Skeletal muscle tissue (tissue), 4 donors: ENCODE data around the gene SPEM2. TPM values are rescaled to one million over a fixed set of nuclear protein-coding genes. Genes with fewer than 3 reads are reported as not detected.

ENCODE experiments used
- H3K27ac ChIP-seq: one replicate; pipeline ENCODE4 v1.7.0; 2013; ENCODE audit warnings: mild to moderate bottlenecking, low read depth, low read length, inconsistent platforms
- H3K27me3 ChIP-seq, 3 donors: one replicate each; pipeline ENCODE4 v1.7.0; 2013; ENCODE audit warnings: low read length in 3 of 3; ENCODE audit not compliant: control insufficient read depth in 3 of 3, insufficient read depth in 3 of 3
- H3K36me3 ChIP-seq, 3 donors: one replicate each; pipeline ENCODE4 v1.7.0; 2013; ENCODE audit warnings: low read length in 3 of 3; ENCODE audit not compliant: control insufficient read depth in 3 of 3, insufficient read depth in 3 of 3
- H3K4me1 ChIP-seq, 3 donors: one replicate each; pipeline ENCODE4 v1.7.0; 2013; ENCODE audit warnings: low read length in 3 of 3, mild to moderate bottlenecking in 3 of 3; ENCODE audit not compliant: control insufficient read depth in 3 of 3, insufficient read depth in 3 of 3
- H3K4me3 ChIP-seq, 3 donors: one replicate each; pipeline ENCODE4 v1.7.0; 2013; ENCODE audit warnings: low read length in 3 of 3
- H3K9ac ChIP-seq, 3 donors: one replicate each; pipeline ENCODE4 v1.7.0; 2013; ENCODE audit warnings: low read length in 3 of 3, mild to moderate bottlenecking in 3 of 3, moderate library complexity in 2 of 3, low read depth in 1 of 3
- H3K9me3 ChIP-seq, 3 donors: one replicate each; pipeline ENCODE4 v1.7.0; 2013; ENCODE audit warnings: low read length in 3 of 3; ENCODE audit not compliant: control insufficient read depth in 3 of 3
- total RNA-seq: library from RNA; depleted of rRNA; stranded (reverse); fragments of >200 nt; gene quantifications from one replicate; pipeline ENCODE4 v1.2.3, GENCODE V29; 2014
- donor health status: Osteomylitis.

The SPEM2 gene
- not detected for total RNA-seq

DNA sequence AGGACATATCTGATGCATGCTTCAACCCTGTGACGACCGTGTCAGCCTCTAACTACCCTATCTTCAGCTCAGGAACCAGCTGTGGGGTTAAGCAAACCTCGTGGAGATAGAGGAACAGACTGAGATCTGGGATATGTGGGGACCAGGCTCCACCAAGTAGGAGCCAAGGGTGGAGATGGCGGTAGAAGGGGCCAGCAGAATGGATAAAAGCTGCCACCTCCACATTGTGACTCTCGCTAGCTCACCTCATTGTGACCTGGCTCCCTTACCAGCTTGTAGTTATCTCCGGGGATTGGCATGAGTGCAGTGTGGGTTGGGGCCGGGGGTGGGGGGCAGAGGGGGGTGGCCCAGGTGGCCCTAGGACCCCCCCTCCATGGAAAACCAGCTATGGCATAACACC lies at the start of gene SPEM2:
Gene SPEM2, plus strand, starts transcription at position 301 of the 400 bp plus-strand sequence. Its CDS starts 73 bp downstream, at position 374.
- no peak within 1 kb of the TSS for H3K9ac ChIP-seq
- H3K27me3 ChIP-seq = no peaks in the 10 kb centered on the region
- no peaks in the 10 kb centered on the region for H3K4me1 ChIP-seq
- no peaks in the 10 kb centered on the region for H3K36me3 ChIP-seq
- H3K9me3 ChIP-seq = no peaks in the 10 kb centered on the region
- no peak within 1 kb of the TSS for H3K4me3 ChIP-seq
- no peak within 1 kb of the TSS for H3K27ac ChIP-seq

DNA sequence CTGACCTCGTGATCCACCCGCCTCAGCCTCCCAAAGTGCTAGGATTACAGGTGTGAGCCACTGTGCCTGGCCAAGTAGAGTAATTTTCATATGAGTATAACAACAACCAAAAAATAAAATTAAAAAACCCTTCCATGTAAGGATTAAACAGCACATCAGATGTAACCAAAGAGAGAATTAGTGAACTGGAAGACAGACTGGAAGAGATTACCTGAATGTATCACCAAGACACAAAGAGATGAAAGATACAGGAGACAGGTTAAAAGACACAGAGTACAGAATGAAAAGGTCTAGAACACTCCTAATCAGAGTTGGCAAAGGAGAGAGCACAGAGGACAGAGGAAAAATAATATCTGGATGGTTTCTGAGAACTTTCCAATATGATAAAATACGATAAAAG lies 46.3 kb upstream of the SPEM2 start:
- Histone ChIP-seq H3K9ac (no peak overlapping the region), H3K27me3 (peaks cover 10 to 37% (median 29%) of the 10 kb centered on the region in 3 donors), H3K4me1 (peaks cover 24 to 34% (median 24%) of the 10 kb centered on the region in 3 donors), H3K27ac (no peak overlapping the region), H3K4me3 (no peak overlapping the region), H3K36me3 (no peaks in the 10 kb centered on the region), H3K9me3 (no peaks in the 10 kb centered on the region)

DNA sequence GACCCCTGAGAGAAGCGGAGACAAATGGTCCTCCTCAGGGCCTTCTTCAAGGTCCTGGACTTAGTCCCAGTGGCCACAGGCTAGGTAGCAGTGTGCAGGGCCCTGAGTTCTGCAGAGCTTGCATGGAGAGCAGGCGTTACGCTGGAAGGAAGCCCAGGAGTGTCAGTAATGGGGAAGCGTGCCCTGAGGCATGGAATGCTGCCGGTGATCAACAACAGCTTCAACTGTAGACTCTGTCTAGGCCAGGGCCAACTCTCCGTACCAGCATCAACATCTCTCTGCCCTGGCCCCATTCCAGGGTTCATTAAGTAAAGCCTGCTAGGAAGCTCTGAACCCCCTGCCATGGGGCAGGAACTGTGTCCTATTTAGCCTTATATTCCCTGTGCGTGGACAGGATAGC lies 45.1 kb upstream of the SPEM2 start:
- peak overlapping the region; percentile 84 for H3K27ac ChIP-seq
- H3K27me3 ChIP-seq = peaks cover 10 to 43% (median 29%) of the 10 kb centered on the region in 3 donors

DNA sequence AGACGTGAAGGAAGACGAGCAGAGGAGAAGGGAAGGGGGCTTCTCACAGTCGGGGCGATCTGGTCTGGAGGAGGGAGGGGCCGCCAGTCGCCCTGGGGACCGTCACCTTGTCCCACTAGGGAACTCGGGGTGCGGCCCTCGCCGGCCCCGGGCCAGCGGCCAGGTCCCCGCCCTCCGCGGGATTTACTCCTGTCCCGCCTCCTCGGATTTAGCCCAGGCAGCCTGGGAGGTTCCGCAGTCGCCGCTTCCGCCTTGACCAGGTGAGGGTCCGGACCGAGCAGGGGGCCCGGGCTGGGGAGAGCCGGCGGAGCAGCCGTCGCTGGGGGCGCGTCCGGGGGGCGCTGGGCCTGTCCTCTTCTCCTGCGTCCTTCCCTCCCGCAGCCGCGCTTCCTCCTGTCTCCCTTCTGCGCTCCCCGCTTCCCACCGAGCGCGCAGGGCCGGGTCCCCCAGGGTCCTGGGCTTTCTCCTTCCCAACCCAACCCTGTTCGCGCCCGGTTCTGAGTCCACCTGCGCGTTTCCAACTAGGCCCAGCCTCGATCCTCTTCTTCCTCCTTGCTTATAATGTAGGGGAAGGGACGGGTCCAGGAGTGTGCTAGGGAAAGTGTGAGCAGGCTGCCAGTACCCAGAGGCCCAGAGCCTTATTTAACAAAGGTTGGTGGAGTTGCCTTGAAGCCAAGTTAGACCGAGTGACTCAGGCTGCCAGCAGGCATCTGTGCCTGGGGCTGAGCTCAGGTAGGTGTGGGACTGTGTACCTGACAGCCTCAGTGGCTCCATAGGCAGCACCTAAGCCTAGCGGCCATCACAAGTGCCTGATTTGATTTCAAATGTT lies 44.3 kb upstream of the SPEM2 start, which contains the start of gene TNK1:
Gene TNK1, plus strand, starts transcription at position 235 of the 829 bp plus-strand sequence. CDS start 1,838 bp downstream, outside the sequence.
- Histone ChIP-seq H3K4me1 (peaks cover 24 to 34% (median 27%) of the 10 kb centered on the region in 3 donors), H3K4me3 (peak within 1 kb of the TSS; percentile 65 to 70 (median 65)), H3K27me3 (peaks cover 10 to 43% (median 29%) of the 10 kb centered on the region in 3 donors), H3K9ac (peak within 1 kb of the TSS; percentile 72 to 87 (median 76)), H3K9me3 (no peaks in the 10 kb centered on the region), H3K27ac (peak within 1 kb of the TSS; percentile 84), H3K36me3 (no peaks in the 10 kb centered on the region)

More for the DNA sequence above, 45.1 kb upstream of the SPEM2 start:
- no peaks in the 10 kb centered on the region for H3K36me3 ChIP-seq
- H3K4me1 ChIP-seq = peaks cover 24 to 34% (median 27%) of the 10 kb centered on the region in 3 donors
- no peaks in the 10 kb centered on the region for H3K9me3 ChIP-seq
- peak overlapping the region; percentile 65 to 70 (median 65) for H3K4me3 ChIP-seq
- H3K9ac ChIP-seq = peak overlapping the region; percentile 72 to 87 (median 76)

DNA sequence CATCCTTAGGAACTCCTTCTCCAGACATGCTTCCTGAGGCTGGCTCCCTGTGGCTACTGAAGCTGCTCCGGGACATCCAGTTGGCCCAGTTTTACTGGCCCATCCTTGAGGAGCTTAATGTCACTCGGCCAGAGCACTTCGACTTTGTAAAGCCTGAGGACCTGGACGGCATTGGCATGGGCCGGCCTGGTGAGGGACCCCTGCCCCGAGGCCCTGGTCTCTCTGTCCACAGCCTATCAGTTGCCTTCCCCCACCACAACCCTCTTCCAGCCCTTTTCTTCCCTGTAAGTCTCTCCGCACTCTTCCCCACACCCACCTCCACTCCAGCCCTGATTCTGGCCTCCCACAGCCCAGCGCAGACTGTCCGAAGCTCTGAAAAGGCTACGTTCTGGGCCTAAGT lies 42.5 kb upstream of the SPEM2 start:
- Histone ChIP-seq H3K27me3 (peaks cover 10 to 43% (median 29%) of the 10 kb centered on the region in 3 donors), H3K4me3 (no peak overlapping the region), H3K9me3 (no peaks in the 10 kb centered on the region), H3K9ac (no peak overlapping the region), H3K4me1 (peaks cover 24 to 34% (median 27%) of the 10 kb centered on the region in 3 donors), H3K36me3 (no peaks in the 10 kb centered on the region), H3K27ac (no peak overlapping the region)

DNA sequence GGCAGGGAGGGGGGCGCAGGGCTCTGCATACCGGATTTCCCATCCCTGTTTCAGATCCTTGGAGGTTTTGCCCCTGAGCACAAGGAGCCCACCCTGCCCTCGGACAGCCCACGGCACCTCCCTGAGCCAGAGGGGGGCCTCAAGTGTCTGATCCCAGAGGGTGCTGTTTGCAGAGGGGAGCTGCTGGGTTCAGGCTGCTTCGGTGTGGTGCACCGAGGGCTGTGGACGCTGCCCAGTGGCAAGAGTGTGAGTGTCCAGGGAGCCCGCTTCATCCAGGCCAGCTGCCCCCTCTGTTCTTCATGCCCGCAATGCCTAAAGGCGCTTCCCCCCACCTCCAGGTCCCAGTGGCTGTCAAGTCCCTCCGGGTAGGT lies 42.1 kb upstream of the SPEM2 start:
- Histone ChIP-seq H3K9ac (peak overlapping the region in 1 of 3 donors; percentile 60), H3K36me3 (peaks cover 0 to under 1% (median 0%) of the 10 kb centered on the region in 3 donors), H3K4me1 (peaks cover 24 to 34% (median 27%) of the 10 kb centered on the region in 3 donors), H3K9me3 (no peaks in the 10 kb centered on the region), H3K27me3 (peaks cover 10 to 43% (median 29%) of the 10 kb centered on the region in 3 donors), H3K27ac (no peak overlapping the region), H3K4me3 (peak overlapping the region; percentile 43 to 60 (median 48))

DNA sequence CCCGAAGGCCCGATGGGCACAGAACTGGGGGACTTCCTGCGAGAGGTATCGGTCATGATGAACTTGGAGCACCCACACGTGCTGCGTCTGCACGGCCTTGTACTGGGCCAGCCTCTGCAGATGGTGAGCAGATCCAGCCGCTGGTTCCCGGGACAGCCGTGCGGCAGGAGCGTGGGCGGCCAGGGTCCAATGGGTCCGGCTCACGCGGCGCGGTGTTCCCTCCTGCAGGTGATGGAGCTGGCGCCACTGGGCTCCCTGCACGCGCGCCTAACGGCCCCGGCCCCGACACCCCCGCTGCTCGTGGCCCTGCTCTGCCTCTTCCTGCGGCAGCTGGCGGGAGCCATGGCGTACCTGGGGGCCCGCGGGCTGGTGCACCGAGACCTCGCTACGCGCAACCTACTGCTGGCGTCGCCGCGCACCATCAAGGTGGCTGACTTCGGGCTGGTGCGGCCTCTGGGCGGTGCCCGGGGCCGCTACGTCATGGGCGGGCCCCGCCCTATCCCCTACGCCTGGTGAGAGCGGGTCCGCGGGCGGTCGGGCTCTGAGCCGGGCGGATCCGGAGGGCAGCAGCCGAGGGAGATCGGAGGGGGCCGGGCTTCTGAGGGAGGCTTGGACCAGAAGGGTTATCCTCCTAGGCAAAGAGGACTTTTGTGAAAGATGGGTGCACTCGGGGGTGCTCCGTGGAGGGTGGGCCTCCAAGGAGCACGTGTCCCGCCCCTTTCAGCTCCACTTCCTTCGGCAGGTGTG lies 41.5 kb upstream of the SPEM2 start:
- no peaks in the 10 kb centered on the region for H3K9me3 ChIP-seq
- H3K27me3 ChIP-seq = peaks cover 10 to 43% (median 29%) of the 10 kb centered on the region in 3 donors
- H3K27ac ChIP-seq = no peak overlapping the region
- H3K9ac ChIP-seq = peak overlapping the region in 1 of 3 donors; percentile 60
- peaks cover 4 to 6% (median 4%) of the 10 kb centered on the region in 3 donors for H3K36me3 ChIP-seq
- H3K4me1 ChIP-seq = peaks cover 24 to 34% (median 27%) of the 10 kb centered on the region in 3 donors
- H3K4me3 ChIP-seq = peak overlapping the region; percentile 43 to 60 (median 48)

DNA sequence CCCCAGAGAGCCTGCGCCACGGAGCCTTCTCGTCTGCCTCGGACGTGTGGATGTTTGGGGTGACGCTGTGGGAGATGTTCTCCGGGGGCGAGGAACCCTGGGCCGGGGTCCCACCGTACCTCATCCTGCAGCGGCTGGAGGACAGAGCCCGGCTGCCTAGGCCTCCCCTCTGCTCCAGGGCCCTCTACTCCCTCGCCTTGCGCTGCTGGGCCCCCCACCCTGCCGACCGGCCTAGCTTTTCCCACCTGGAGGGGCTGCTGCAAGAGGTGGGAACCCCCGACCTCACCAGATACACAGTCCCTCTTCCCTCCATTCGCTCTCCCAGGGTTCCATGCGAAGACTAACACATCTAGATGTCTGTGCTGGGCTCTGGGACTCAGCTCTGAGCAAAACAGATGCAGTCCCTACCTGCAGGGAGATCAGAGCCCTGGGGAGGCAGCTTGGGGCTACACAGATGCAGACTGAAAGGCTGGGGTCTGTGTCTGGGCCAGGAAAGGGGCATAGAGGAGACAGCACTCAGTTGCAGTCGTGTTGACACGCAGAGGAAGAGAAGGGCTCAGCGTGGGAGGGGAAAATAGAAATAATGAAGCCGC lies 40.8 kb upstream of the SPEM2 start:
- peaks cover 8 to 13% (median 9%) of the 10 kb centered on the region in 3 donors for H3K36me3 ChIP-seq
- H3K27ac ChIP-seq = no peak overlapping the region
- H3K4me3 ChIP-seq = peak overlapping the region in 2 of 3 donors; percentile 48 to 60
- peaks cover 24 to 33% (median 27%) of the 10 kb centered on the region in 3 donors for H3K4me1 ChIP-seq
- no peaks in the 10 kb centered on the region for H3K9me3 ChIP-seq
- H3K27me3 ChIP-seq = peaks cover 10 to 43% (median 29%) of the 10 kb centered on the region in 3 donors
- H3K9ac ChIP-seq = peak overlapping the region in 1 of 3 donors; percentile 60

DNA sequence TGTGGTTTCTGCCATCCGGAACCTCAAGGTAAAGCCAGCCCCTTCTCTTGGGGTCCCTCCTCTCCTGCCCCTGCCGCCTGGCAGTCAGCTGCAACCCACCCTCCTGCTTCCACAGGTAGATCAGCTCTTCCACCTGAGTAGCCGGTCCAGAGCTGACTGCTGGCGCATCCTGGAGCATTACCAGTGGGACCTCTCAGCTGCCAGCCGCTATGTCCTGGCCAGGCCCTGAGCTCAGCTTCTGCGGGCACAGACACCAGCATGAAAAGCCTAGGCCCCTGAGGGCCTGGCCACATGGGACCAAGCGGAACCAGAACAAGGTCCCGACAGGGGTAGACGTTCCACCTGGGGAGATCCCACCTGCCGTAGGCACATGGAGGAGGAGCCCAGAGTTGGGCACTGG lies 36.6 kb upstream of the SPEM2 start:
- peaks cover 3 to 13% (median 9%) of the 10 kb centered on the region in 3 donors for H3K4me1 ChIP-seq
- H3K27ac ChIP-seq = no peak overlapping the region
- H3K9me3 ChIP-seq = no peaks in the 10 kb centered on the region
- H3K36me3 ChIP-seq = peaks cover 18 to 38% (median 28%) of the 10 kb centered on the region in 3 donors
- H3K27me3 ChIP-seq = peaks cover 0 to 8% (median 0%) of the 10 kb centered on the region in 3 donors
- no peak overlapping the region for H3K9ac ChIP-seq
- H3K4me3 ChIP-seq = no peak overlapping the region
